Kidney glomerular epithelial cell (primary cell): Measurements from ENCODE around the gene GATD1.

Experiments
- DNase-seq: peaks from one replicate; lab custom pipeline; 2025; lab: John Stamatoyannopoulos, UW

The GATD1 gene

DNA sequence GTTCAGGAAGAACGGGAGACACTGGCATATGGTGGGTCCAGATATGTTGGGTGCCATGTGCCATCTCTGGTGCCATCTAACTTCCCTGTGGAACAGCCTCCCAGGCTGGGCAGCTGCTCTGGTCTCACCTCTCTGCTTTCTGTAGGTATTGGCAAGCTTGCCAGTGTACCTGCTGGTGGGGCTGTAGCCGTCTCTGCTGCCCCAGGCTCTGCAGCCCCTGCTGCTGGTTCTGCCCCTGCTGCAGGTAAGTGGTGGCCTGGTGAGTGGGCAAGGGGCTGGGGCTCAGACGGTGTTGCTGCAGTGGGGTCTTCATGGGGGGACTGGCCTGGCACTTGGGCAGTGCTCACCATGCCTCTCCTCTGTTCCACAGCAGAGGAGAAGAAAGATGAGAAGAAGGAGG is 35.1 kb upstream of the GATD1 start:
- no peak for DNase-seq

DNA sequence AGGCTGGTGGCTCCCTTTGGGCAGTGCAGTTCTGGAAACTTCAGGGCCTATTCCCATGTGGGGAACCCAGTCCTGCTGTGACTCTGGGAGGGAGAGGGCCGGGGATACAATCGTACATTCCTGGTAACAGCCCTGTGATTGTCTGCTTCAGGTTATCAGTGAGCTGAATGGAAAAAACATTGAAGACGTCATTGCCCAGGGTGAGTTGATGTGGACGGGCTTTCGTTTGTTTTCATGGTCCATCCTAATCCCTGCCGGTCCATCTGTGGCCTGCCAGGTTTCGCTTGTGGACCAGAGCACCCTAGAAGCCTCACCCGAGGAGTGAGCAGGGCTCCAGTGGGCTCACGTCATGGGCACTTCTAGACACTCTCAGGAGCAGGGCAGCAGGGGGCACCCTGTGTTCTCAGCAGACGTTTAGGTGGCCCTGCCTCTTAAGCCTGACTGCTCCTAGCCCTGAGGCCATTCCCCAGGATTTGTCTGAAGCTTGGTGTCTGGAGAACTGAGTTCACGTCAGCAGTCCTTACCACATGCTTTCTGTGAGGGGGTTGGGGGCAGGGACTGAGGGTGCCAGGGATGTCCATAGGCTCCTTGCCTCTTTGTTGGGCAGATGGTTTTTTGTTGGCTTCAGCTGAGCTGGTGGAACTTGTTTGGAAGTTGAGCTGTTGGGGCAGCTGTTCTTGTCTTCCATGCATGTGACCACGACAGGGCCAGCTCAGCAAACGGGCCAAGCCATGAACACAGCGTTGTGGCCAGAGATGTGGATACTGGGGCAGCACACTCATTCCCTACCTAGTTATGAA is 34.4 kb upstream of the GATD1 start:
- no peak for DNase-seq

DNA sequence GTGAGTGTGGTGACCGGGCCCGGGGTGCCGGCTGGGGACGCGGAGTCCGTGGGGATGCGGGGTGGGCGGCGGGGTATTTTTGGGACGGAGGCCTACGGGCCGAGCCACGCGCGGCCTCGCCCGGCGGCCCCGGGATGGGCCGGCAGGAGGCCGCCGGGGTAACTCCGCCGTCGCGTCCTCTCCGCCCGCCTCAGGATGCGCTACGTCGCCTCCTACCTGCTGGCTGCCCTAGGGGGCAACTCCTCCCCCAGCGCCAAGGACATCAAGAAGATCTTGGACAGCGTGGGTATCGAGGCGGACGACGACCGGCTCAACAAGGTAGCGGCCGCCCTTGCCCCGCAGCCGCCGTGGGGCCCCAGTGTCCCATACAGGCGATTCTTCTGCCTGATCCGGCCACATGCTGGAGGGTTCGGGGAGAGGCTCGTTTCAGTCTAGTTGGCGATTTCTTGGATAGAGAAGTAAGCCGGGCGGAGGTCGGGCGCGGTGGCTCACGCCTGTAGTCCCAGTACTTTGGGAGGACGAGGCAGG is 32.8 kb upstream of the GATD1 start:
- DNase-seq, result no peak

DNA sequence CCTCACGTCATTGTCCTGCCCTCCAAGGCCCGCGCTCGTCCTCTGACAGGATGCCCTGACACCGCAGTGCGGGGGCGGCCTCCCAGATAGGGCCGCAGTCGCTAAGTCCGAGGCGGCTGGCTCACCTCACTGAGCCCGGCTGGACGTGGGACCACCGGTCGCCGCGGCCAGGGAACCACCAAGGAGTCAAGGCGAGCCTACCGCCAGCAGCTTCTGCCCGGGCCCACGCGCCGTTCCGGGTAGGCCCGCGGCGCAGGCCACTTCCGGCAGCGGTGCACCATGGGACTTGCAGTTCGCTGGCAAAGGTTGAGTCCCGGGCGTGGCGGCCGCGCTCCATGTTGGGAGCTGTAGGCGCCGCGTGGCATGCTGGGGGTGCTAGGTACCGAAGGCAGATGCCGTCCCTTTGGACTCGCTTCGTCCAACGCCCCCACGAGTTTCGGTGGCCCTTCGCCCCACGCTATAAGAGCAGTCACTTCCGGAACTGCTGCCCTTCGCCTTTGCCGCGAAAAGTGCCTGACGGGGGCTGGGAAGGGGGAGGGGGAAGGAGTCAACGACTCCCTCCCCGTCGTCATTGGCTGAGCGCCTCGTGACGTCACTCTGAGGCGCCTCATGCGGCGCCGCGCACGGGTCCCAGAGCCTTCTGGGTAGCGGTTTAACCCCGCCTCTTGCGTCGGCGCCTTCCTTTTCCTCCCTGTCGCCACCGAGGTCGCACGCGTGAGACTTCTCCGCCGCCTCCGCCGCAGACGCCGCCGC is 32.2 kb upstream of the GATD1 start, which contains the start of gene RPLP2:
Gene RPLP2 (plus strand): TSS at position 681 of the 753 bp plus-strand sequence. CDS start 268 bp downstream, outside the sequence.
- DNase-seq, result peak; percentile 93

DNA sequence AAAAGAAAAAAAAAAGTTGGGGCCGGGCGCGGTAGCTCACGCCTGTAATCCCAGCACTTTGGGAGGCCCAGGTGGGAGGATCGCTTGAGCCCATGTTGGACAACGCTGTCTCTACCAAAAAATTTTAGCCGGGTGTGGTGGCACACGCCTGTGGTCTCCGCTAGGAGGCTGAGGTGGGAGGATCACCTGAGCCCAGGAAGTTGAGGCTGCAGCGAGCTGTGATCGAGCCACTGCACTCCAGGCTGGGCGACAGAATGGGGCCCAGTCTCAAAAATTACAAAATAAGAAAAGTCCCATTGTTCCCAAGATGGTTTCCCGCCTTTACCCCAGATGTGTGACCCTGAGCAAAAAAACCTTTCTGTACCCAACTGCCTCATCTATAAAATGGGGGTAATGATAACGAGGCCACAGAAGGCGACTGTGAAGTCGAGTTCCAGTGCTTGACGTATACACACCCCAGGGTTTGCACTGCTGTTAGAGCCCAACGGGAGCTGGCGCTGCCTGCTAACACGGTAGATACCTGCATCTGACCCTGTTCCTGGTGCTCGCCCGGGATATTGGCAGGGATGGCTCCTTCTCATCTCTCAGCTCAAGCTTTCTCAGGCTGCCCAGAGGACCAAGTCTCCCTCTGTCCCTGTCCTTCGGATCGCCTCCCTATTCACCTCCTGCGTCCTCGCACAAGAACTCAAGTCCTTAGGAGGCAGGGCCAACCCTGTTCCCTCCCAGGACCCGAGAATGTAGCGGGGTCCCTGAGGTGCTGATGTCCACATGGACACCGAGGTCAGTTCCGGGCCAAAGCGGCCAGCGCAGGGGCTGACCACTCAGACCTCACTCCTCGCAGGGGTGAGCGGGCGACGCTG is 31.4 kb upstream of the GATD1 start:
- DNase-seq, result no peak

DNA sequence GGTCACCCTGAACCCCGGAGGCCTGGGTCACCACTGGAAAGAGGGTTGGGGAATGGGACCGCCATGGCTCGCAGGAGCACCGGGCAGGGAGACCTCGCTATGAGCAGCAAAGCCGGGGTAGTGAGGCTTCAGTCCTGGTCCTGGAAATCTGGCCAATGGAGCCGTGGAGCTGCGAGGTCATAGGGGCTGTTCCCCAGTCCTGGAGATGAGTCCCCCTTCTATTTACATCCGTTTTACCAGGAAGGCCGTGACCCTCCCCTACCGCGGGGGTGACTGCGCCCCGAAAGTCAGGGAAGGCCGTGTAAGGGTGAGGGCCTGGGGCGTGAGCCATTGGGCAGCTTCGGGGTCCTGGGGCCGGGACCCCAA is 27.3 kb upstream of the GATD1 start:
- no peak for DNase-seq

DNA sequence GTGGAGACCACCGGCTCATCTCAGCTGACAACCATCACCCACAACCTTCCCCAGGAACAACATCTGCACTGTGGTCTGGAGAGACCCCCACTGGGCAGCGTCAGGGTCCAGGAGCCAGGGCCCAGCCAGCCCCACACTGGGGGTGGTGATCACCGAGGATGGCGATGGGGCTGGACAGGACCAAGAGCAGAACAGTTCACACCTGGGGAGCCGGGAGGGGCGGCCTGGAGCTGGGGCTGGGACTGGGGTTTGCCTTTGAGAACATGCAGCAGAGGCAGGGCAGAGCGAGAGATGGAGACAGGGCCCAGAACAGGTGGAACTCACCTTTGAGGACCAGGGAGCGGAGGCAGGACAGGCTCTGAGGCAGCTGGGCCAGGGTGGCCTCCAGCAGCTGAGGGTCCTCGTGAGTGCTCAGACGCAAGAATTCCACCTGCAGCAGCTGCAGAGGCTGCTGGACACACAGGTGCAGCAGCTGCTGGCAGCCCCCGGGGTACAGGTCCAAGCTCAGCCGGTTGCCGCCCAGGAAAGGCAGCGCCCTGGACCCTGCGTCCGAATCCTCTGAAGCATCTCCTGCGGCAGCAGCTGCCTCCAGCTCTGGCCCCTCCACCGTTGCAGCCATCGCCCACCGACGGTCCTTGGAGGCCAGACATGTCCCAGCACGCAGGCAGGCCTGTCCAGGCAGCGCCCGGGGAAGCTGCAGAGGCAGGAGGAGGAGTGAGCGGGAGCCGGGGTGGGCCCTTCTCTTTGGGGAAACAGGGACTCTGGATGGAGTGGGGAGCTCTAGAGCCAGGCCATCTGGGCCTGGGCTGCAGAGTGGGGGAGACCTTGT is 26.7 kb upstream of the GATD1 start:
- no peak for DNase-seq

DNA sequence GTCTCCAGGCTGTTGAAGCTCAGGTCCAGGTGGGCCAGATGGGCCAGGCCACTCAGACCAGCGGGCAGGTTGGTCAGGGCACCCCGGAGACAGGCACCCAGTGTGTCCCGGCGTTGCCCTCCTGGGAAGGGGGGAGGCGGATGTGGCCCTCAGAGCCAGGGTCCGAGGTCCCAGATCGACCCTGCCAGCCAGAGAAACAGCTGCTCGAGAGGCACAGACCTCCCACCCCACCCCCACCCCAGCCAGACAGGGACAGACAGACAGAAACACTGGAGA is 26.1 kb upstream of the GATD1 start:
- no peak for DNase-seq

DNA sequence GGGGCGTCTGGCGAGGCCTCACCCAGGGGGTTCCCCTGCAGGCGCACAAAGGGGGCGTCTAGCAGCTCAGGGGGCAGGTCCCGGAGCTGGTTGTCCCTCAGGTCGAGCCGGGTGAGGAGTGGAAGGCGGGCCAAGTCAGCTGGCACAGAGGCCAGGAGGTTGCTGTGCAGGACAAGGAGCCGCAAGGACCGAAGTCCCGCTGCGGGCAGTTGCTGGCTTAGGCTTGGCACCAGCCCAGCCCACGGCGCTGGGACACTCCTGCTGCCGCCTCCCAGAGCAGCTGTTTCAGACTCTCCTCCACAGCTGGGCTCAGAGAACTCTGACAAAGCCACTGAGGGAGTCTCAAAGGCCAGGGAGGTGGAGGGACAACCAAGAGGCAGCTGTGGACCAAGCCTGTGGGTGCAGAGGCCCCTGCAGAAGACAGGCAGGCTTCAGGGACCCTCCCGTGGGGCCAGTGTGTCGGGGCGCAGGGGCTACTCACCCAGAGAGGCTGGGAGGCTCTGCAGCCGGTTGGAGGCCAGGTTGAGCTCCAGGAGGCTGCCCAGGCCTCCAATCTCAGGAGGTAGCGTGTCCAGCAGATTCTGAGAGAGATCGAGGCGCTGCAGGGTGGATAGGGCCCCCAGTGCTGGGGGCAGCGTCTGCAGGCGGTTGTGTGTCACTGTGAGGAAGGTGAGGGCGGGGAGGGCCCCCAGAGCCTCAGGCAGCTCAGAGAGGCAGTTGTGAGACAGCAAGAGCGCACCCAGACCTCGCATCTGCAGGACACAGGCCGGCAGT is 25.6 kb upstream of the GATD1 start:
- DNase-seq, result no peak

DNA sequence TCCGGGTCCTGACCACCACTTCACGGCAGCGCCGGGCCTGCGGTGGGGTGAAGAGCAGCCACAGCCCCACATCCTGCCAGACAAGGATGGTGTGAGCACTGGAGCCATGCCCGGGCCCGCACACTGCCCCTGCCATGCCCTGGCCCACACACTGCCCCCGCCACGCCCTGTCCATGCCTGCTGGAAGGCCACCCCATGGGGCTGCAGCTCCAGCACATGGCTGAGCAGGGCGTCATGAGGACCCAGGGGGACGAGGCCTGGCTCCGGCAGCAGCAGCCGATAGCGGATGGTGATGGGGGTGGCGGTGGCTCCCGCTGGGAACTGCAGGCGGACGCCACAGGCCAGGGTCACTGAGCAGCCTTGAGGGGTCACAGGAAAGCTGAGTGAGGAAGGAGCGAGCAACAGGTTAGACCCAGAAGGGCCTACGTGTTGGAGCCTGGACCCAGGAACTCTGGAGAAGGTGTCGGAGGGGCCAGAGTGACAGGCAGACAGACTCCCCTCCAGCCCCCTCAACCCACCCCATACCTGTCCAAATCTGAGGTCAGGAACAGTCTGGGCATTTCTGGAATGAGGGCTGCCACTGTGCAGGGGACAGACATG is 24.8 kb upstream of the GATD1 start:
- DNase-seq, result no peak

DNA sequence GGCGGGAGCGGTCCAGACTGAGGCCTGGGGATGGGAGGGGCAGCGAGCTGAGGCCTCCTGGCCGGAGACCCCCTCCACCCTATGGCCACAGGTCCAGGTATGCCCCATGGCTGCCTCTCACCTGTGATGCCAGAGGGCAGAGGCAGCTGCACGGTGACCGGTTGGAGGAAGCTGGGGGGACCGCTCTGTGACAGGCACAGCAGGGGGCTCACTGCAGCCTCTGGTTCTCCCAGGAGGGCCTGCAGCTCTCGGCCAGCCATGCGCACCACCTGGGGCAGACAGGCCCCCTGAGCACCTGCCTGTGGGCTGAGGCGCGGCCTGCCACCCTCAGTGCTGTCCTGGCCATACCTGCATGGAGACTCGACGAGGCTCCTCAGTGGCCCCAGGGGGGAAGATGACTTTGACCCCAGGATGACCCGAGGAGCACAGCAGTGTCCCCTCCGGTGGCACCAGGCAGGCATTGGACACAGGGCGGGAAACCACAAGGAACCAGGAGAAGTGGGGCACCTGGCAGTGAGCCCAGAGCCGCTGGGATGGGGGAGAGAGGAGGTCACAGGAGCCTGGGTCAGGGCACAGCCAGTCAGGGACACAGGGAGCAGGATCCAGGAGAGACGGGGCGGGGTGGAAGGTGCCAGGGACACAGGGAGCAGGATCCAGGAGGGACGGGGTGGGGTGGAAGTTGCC is 24.0 kb upstream of the GATD1 start:
- DNase-seq, result no peak

DNA sequence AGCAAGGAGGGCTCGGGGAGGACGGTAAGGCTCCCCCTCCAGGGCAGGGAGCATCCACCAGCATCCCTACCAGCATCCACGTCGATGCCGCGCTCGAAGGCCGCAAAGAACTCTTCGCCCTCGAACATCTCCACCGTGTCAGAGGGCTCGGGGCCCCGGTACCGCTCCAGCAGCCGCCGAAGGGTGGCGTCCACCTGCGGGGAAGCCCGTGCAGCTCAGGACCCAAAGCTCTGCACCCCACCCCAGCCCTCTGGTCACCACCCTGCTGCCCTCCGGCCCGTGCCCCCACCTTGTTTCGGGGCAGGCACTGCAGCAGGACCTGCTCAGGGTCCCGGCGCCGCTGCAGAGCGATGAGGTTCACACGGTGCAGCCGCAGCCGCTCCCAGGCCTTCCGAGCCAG is 23.2 kb upstream of the GATD1 start:
- DNase-seq, result no peak

DNA sequence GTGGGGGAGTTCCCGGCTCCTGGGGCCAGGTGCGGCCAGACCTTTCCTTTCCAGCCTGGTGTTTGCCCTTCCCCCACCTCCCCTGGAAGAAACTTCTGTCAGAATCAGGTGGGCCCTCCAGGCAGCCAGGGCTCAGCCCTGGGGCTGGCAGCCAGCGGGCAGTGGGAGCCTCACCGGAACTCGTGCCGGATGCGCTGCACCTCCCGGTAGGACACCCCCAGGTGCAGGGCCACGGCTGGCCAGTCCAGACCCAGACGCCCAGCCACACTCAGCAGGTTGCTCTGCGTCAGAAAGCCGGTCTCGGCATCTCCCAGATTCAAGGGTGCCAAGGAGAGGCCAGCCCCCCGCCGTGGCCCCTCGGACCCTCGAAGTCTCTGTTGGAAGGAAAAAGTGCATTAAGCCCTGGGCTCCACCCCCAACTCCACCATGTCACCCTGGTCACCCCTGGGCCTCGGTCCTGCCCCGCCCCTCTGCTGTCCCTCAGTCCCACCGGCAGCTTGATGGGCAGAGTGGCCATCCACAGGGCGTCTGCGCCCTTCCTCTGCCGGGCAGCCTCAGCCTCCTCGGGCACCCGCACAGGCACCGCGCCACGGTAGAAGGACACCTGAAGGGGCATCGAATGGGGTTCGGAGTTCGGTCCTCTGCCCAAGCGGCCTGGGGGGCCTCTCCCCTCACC is 22.5 kb upstream of the GATD1 start:
- DNase-seq, result no peak

DNA sequence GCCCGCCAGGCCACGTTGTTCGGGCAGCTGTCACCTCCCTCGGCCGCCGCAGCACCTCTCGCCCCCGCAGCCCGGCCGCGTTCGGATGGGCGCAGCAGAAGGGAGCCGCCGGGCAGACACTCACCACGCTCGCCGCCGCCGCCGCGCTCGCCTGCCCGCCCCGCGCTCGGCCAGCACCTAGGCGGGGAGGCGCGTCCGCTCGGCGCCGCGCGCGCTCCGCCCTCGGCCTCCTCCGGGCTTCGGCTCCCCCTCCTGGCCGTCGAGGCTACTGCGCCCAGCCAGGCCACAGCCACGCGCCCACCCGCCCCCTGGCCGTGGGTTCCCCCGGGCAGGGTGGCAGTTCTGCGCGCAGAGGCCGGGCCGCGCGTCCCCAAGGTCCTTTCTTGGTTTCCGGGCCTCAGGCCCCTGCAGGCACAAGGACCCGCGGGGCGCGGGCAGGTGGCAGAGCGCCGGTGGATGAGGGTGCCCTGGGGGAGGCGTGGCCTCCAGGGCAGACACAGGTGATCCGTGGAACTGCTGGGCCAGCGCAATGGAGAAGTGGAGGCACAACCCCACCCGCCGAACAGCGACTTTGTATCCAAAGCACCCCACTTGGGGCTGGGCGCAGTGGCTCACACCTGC is 20.9 kb upstream of the GATD1 start, which contains the start of gene SLC25A22:
Gene SLC25A22 (minus strand): TSS at position 189 of the 621 bp plus-strand sequence. CDS start 3,275 bp downstream, outside the sequence.
- DNase-seq, result peak; percentile 52

DNA sequence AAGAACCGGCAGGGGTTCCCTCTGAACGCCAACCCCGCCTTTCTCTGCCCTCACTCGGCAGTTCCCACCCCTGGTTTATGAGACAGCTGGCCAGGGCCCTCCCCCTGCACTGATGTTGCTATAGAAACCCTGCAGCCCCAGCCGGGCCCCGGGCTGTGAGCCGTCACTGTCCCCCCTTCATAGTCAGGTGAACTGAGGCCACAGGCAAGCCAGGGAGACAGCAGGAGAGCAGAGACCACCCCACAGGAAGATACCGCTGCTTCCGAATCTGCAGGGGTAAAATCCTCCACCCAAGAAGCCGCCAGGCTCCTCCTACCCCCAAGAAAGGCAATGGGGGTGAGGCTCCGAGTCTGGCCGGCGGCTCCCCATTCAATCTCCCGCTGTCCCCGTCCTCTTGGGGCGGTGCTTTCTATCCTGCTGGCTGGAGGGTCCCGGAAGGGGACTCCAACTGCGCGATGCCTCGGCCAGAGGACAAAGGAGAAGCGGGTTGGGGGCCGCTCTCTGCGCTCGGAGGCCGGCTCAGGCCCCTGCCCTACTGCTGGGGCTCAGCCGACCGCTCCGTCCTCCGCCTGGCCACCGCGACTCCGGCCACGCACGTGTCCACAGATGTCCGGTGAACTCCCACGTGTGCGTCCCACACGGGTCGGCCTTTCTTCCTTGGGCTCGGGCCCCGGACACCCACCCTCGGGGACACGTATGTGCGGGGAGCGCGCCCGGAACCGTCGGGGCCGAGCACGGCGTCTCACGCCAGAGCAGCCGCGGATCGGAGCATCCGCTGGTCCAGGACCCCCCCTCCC is 20.2 kb upstream of the GATD1 start:
- DNase-seq, result peak; percentile 81

DNA sequence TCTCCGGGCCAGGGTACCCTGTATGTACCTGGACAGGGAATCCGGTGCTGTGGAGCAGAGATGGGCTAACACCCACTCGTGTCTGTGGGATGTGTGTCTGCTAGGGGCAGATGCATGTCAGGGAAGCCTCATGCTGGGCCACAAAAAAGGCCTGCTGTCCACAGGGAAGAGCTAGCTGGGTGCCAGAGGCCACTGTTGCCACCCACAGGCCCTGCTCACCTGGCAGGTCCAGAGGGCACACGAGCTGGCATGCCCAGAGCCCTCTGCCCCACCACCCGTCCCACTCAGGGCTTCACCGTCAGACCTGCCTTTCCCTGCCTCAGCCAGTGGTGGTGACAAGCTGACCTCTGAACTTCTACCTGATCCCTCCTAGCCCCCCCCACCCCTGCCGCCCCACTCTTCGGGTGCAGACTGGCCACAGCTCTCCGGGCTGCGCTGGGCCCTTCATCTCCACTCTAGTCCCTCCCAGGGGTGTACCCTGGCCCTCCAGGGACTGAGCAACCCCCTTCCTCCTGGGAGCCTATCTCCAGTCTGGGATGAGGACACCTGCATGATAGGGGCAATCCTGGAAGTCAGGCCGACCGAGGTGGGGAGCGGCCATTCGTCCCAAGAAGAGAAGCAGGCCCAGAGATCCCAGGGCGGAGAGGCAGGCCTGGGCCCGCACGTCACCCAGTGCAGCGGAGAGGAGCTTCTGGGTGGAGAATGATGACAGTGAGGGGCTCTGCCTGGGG is 19.4 kb upstream of the GATD1 start:
- DNase-seq, result no peak
